Sigmoid colon (tissue), 7 donors: ENCODE data around the gene DHX35. TPM values are rescaled to one million over a fixed set of nuclear protein-coding genes. Genes with fewer than 3 reads are reported as not detected.
A peak's percentile ranks its signal among the peaks of the same experiment; 100 is the strongest.
"Not testable (repeated sequence)": the region's sequence is repeated elsewhere in the genome, so short reads cannot be mapped to it uniquely, and the experiment has no call there.

Source experiments
- DNase-seq: peaks from one replicate; pipeline ENCODE4 v3.0.0-alpha.2; 2019
- H3K27ac ChIP-seq, 4 donors: fragments of 200-600 bp; sonication (generic); one replicate each; pipeline ENCODE4 v1.5.1; 2016 to 2019; ENCODE audit warnings: mild to moderate bottlenecking in 1 of 4
- H3K27me3 ChIP-seq, 3 donors: fragments of 200-600 bp; sonication (generic); one replicate each; pipeline ENCODE4 v1.5.1; 2019; ENCODE audit warnings: mild to moderate bottlenecking in 1 of 3
- H3K36me3 ChIP-seq, 4 donors: fragments of 200-600 bp; sonication (generic); one replicate each; pipeline ENCODE4 v1.5.1; 2016 to 2019
- H3K4me1 ChIP-seq, 4 donors: fragments of 200-600 bp; sonication (generic); one replicate each; pipeline ENCODE4 v1.5.1; 2017 to 2019
- H3K4me3 ChIP-seq, 4 donors: fragments of 200-600 bp; sonication (generic); one replicate each; pipeline ENCODE4 v1.5.1; 2017 to 2019; ENCODE audit warnings: mild to moderate bottlenecking in 2 of 4, moderate library complexity in 1 of 4
- H3K9me3 ChIP-seq, 4 donors: fragments of 200-600 bp in 3 of 4; sonication (generic) in 3 of 4; one replicate each; pipeline versions ENCODE4 v1.5.1 to v1.6.1; 2013 to 2019
- EP300 ChIP-seq, 4 donors: sonication (generic); formaldehyde crosslinking; IDR thresholded peaks; one replicate each; pipeline ENCODE4 v1.6.1; 2017; ENCODE audit warnings: antibody characterized with exemption in 4 of 4
- POLR2A ChIP-seq, 2 donors: fragments of 450-650 bp; IDR thresholded peaks; one replicate each; pipeline ENCODE4 v1.6.1; 2016; ENCODE audit warnings: antibody characterized with exemption in 2 of 2, mild to moderate bottlenecking in 2 of 2, moderate library complexity in 2 of 2
- POLR2AphosphoS5 ChIP-seq, 4 donors: sonication (generic); formaldehyde crosslinking; IDR thresholded peaks; one replicate each; pipeline ENCODE4 v1.6.1; 2017; ENCODE audit warnings: antibody characterized with exemption in 4 of 4
- WGBS, 2 donors: extraction: QIAGEN DNeasy Blood & Tissue Kit; methylation state at CpG; one replicate each; pipeline ENCODE4 v1.1.7; 2013; 5-methylcytosine and 5-hydroxymethylcytosine counted together
- intact Hi-C: fragments of 100-400 bp; cut with DNase I; formaldehyde crosslinking; loops from one replicate; pipeline ENCODE4 v1.15.1; 2023
- polyA plus RNA-seq, 3 donors: library from polyadenylated mRNA; stranded (reverse); fragments of 200-250 nt; gene quantifications; one replicate each; pipeline ENCODE4 v1.2.3, GENCODE V29; 2013
- total RNA-seq, 4 donors: library from RNA; depleted of rRNA; stranded (reverse); fragments of >200 nt; gene quantifications; one replicate each; pipeline ENCODE4 v1.1.0, GENCODE V29; 2016
- TF ChIP-seq, protein P1 (sequence below), 4 experiments: fragments of 450-650 bp in 3 of 4; fragments of 200-600 bp in 1 of 4; IDR thresholded peaks; one replicate each; pipeline ENCODE4 v1.5.1; 2016 to 2019; ENCODE audit warnings: antibody characterized with exemption in 4 of 4, mild to moderate bottlenecking in 3 of 4, moderate library complexity in 2 of 4
- donor health status: healthy with polysubstance abuse.
- donor health status: Bipolar disorder and iron deficiency.
- donor health status: healthy.

Gene DHX35
- total and polyA plus RNA-seq, 7 donors: 8.8 to 33.2 (median 16.1) TPM

GRCh38 chr20:38953630-38954340 lies 8.4 kb upstream of the DHX35 start:
- Histone ChIP-seq H3K4me3 (no peak overlapping the region), H3K27me3 (no peaks in the 10 kb centered on the region), H3K27ac (peak overlapping the region in 2 of 4 donors; percentile 7 to 35), H3K9me3 (no peaks in the 10 kb centered on the region), H3K36me3 (peaks cover 0 to 37% (median 8%) of the 10 kb centered on the region in 4 donors), H3K4me1 (no peaks in the 10 kb centered on the region)
- no peak for DNase-seq
- intact Hi-C loops: no loop called here
- WGBS, 2 donors: 54 to 82% methylated on average over 8 of the region's 8 CpGs
- TF ChIP-seq, protein P1, sequence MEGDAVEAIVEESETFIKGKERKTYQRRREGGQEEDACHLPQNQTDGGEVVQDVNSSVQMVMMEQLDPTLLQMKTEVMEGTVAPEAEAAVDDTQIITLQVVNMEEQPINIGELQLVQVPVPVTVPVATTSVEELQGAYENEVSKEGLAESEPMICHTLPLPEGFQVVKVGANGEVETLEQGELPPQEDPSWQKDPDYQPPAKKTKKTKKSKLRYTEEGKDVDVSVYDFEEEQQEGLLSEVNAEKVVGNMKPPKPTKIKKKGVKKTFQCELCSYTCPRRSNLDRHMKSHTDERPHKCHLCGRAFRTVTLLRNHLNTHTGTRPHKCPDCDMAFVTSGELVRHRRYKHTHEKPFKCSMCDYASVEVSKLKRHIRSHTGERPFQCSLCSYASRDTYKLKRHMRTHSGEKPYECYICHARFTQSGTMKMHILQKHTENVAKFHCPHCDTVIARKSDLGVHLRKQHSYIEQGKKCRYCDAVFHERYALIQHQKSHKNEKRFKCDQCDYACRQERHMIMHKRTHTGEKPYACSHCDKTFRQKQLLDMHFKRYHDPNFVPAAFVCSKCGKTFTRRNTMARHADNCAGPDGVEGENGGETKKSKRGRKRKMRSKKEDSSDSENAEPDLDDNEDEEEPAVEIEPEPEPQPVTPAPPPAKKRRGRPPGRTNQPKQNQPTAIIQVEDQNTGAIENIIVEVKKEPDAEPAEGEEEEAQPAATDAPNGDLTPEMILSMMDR (IDR thresholded peaks at IDR 0.05): no peak
- no peak for TF ChIP-seq POLR2A (IDR thresholded peaks at IDR 0.05)
- TF ChIP-seq EP300 (IDR thresholded peaks at IDR 0.05): no peak
- TF ChIP-seq POLR2AphosphoS5 (IDR thresholded peaks at IDR 0.05): no peak

GRCh38 chr20:38957235-38957876 lies 4.8 kb upstream of the DHX35 start:
- Histone ChIP-seq H3K27ac (peak overlapping the region in 1 of 4 donors; percentile 23), H3K9me3 (no peaks in the 10 kb centered on the region), H3K27me3 (no peaks in the 10 kb centered on the region), H3K4me1 (peaks cover 0 to 6% (median 0%) of the 10 kb centered on the region in 4 donors), H3K36me3 (peaks cover 0 to 6% (median under 1%) of the 10 kb centered on the region in 4 donors), H3K4me3 (no peak overlapping the region)
- DNase-seq: no peak
- TF ChIP-seq, protein P1 (IDR thresholded peaks at IDR 0.05): no peak
- TF ChIP-seq EP300 (IDR thresholded peaks at IDR 0.05) (no peak), POLR2AphosphoS5 (IDR thresholded peaks at IDR 0.05) (no peak), POLR2A (IDR thresholded peaks at IDR 0.05) (no peak)
- WGBS, 2 donors: 94 to 97% methylated on average over 5 of the region's 5 CpGs
- intact Hi-C loops: no loop called here

DNA sequence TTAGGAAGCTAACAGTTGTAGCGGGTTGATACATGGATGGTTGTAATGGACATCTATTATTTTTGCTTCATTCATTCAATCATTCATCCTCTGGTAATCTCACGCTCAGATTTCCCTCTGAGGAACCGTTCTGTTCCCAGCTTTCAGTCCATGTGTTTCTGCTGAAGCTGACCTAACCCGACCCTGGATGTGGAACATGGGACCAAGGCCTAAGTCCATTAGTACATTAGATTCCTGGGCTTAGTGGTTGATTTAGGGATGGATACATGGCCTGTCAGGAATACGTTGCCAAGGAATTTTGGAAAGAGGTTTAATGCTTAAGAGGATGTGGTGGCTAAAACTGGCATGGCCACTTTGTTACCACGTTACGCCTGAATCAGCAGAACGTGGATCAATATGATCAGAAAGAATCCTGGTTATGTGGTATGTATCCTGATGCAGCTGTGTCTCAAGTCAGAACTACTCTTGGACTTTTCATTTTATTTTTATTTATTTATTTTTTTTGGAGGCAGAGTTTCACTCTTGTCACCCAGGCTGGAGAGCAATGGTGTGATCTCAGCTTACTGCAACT lies 4.1 kb upstream of the DHX35 start:
- no peaks in the 10 kb centered on the region for H3K36me3 ChIP-seq
- no peaks in the 10 kb centered on the region for H3K9me3 ChIP-seq
- H3K27ac ChIP-seq: peak overlapping the region in 1 of 4 donors; percentile 23
- no peak for TF ChIP-seq POLR2AphosphoS5 (IDR thresholded peaks at IDR 0.05)
- TF ChIP-seq, protein P1 (IDR thresholded peaks at IDR 0.05): no peak
- no peak for TF ChIP-seq EP300 (IDR thresholded peaks at IDR 0.05)
- TF ChIP-seq POLR2A (IDR thresholded peaks at IDR 0.05): no peak
- intact Hi-C loops: no loop called here
- H3K27me3 ChIP-seq: no peaks in the 10 kb centered on the region
- no peak for DNase-seq
- H3K4me1 ChIP-seq: peaks cover 0 to 11% (median 4%) of the 10 kb centered on the region in 4 donors
- no peak overlapping the region for H3K4me3 ChIP-seq
- WGBS, 2 donors: 90 to 94% methylated on average over 8 of the region's 8 CpGs

GRCh38 chr20:38960187-38960687 lies 1.9 kb upstream of the DHX35 start:
- H3K36me3 ChIP-seq, H3K27ac ChIP-seq, H3K27me3 ChIP-seq, H3K9me3 ChIP-seq, intact Hi-C loops, DNase-seq, H3K4me3 ChIP-seq: not testable (repeated sequence)
- WGBS, 2 donors: 89 to 94% methylated on average over 9 of the region's 9 CpGs
- peaks cover 0 to 22% (median 13%) of the 10 kb centered on the region in 4 donors for H3K4me1 ChIP-seq

GRCh38 chr20:38961530-38962043 lies 557 bp upstream of the DHX35 start:
- H3K4me3 ChIP-seq: peak overlapping the region; percentile 87 to 95 (median 92)
- H3K27me3 ChIP-seq: no peaks in the 10 kb centered on the region
- H3K4me1 ChIP-seq: peaks cover 0 to 36% (median 14%) of the 10 kb centered on the region in 4 donors
- DNase-seq: no peak
- H3K36me3 ChIP-seq: peaks cover 0 to 3% (median 0%) of the 10 kb centered on the region in 4 donors
- peak overlapping the region; percentile 96 to 98 (median 98) for H3K27ac ChIP-seq
- intact Hi-C loops: loop anchor here (2.0 kb wide), 1 partner anchor 35 kb away; the partner anchor contains the start of gene FAM83D
- WGBS, 2 donors: 9 to 14% methylated on average over 16 of the region's 16 CpGs
- no peaks in the 10 kb centered on the region for H3K9me3 ChIP-seq
- TF ChIP-seq POLR2A (IDR thresholded peaks at IDR 0.05): no peak
- TF ChIP-seq EP300 (IDR thresholded peaks at IDR 0.05): no peak
- no peak for TF ChIP-seq POLR2AphosphoS5 (IDR thresholded peaks at IDR 0.05)
- TF ChIP-seq, protein P1 (IDR thresholded peaks at IDR 0.05): no peak
